IPS-15b (cell line): ENCODE data around the gene HOXB2.

Experiments used
- H3K27me3 ChIP-seq: one replicate; pipeline ENCODE4 v1.6.1; 2013; ENCODE audit warnings: low read length; ENCODE audit not compliant: control insufficient read depth, insufficient read depth
- H3K36me3 ChIP-seq: one replicate; pipeline ENCODE4 v1.6.1; 2013; ENCODE audit warnings: low read length; ENCODE audit not compliant: control insufficient read depth, insufficient read depth
- H3K4me1 ChIP-seq: one replicate; pipeline ENCODE4 v1.6.1; 2013; ENCODE audit warnings: mild to moderate bottlenecking, low read length; ENCODE audit not compliant: control insufficient read depth, insufficient read depth
- H3K4me3 ChIP-seq: one replicate; pipeline ENCODE4 v1.5.1; 2013; ENCODE audit warnings: low read depth, low read length
- H3K9ac ChIP-seq: one replicate; pipeline ENCODE4 v1.6.1; 2013; ENCODE audit warnings: low read depth, mild to moderate bottlenecking, low read length
- H3K9me3 ChIP-seq: one replicate; pipeline ENCODE4 v1.6.1; 2013; ENCODE audit warnings: mild to moderate bottlenecking, low read length; ENCODE audit not compliant: control insufficient read depth, insufficient read depth

Gene HOXB2

GRCh38 chr17:48588074-48588415, 43.1 kb upstream of the HOXB2 start:
- Histone ChIP-seq H3K36me3 (no peaks in the 10 kb centered on the region), H3K9me3 (no peaks in the 10 kb centered on the region), H3K4me3 (peak overlapping the region; percentile 18), H3K9ac (no peak overlapping the region), H3K4me1 (peaks cover 2% of the 10 kb centered on the region), H3K27me3 (peaks cover 100% of the 10 kb centered on the region)

GRCh38 chr17:48587276-48588073, 42.6 kb upstream of the HOXB2 start:
- Histone ChIP-seq H3K4me1 (peaks cover 2% of the 10 kb centered on the region), H3K9me3 (no peaks in the 10 kb centered on the region), H3K27me3 (peaks cover 100% of the 10 kb centered on the region), H3K9ac (no peak overlapping the region), H3K36me3 (no peaks in the 10 kb centered on the region), H3K4me3 (no peak overlapping the region)

- Histone ChIP-seq H3K9me3 (no peaks in the 10 kb centered on the region), H3K36me3 (no peaks in the 10 kb centered on the region), H3K4me3 (peak overlapping the region; percentile 54), H3K4me1 (peaks cover 2% of the 10 kb centered on the region), H3K27me3 (peaks cover 100% of the 10 kb centered on the region), H3K9ac (no peak overlapping the region)
Measured at GRCh38 chr17:48586355-48587258, 41.7 kb upstream of the HOXB2 start.

- H3K36me3 ChIP-seq: no peaks in the 10 kb centered on the region
- no peak overlapping the region for H3K4me3 ChIP-seq
- peaks cover 2% of the 10 kb centered on the region for H3K4me1 ChIP-seq
- H3K9me3 ChIP-seq: no peaks in the 10 kb centered on the region
- no peak overlapping the region for H3K9ac ChIP-seq
- peaks cover 100% of the 10 kb centered on the region for H3K27me3 ChIP-seq
Measured at GRCh38 chr17:48584223-48584741, 39.4 kb upstream of the HOXB2 start.

GRCh38 chr17:48583708-48584222, 38.9 kb upstream of the HOXB2 start:
- no peaks in the 10 kb centered on the region for H3K36me3 ChIP-seq
- H3K4me3 ChIP-seq: no peak overlapping the region
- H3K9me3 ChIP-seq: no peaks in the 10 kb centered on the region
- H3K27me3 ChIP-seq: peaks cover 100% of the 10 kb centered on the region
- no peak overlapping the region for H3K9ac ChIP-seq
- H3K4me1 ChIP-seq: peaks cover 2% of the 10 kb centered on the region

GRCh38 chr17:48582750-48583069, 37.8 kb upstream of the HOXB2 start:
- Histone ChIP-seq H3K36me3 (no peaks in the 10 kb centered on the region), H3K4me1 (peaks cover 2% of the 10 kb centered on the region), H3K27me3 (peaks cover 97% of the 10 kb centered on the region), H3K9me3 (no peaks in the 10 kb centered on the region), H3K4me3 (no peak overlapping the region), H3K9ac (no peak overlapping the region)

- Histone ChIP-seq H3K27me3 (peaks cover 96% of the 10 kb centered on the region), H3K4me1 (no peaks in the 10 kb centered on the region), H3K9me3 (no peaks in the 10 kb centered on the region), H3K9ac (no peak overlapping the region), H3K4me3 (no peak overlapping the region), H3K36me3 (no peaks in the 10 kb centered on the region)
Measured at GRCh38 chr17:48579760-48580554, 35.0 kb upstream of the HOXB2 start.

- Histone ChIP-seq H3K9me3 (no peaks in the 10 kb centered on the region), H3K4me1 (no peaks in the 10 kb centered on the region), H3K9ac (no peak overlapping the region), H3K27me3 (peaks cover 96% of the 10 kb centered on the region), H3K4me3 (no peak overlapping the region), H3K36me3 (no peaks in the 10 kb centered on the region)
Measured at GRCh38 chr17:48579471-48579759, 34.5 kb upstream of the HOXB2 start.

- peak overlapping the region; percentile 28 for H3K4me3 ChIP-seq
- no peaks in the 10 kb centered on the region for H3K9me3 ChIP-seq
- no peaks in the 10 kb centered on the region for H3K4me1 ChIP-seq
- no peak overlapping the region for H3K9ac ChIP-seq
- peaks cover 96% of the 10 kb centered on the region for H3K27me3 ChIP-seq
- no peaks in the 10 kb centered on the region for H3K36me3 ChIP-seq
Measured at GRCh38 chr17:48578616-48579470, 33.9 kb upstream of the HOXB2 start.

- no peaks in the 10 kb centered on the region for H3K36me3 ChIP-seq
- H3K9ac ChIP-seq: no peak within 1 kb of the TSS
- peak within 1 kb of the TSS; percentile 28 for H3K4me3 ChIP-seq
- H3K27me3 ChIP-seq: peaks cover 96% of the 10 kb centered on the region
- no peaks in the 10 kb centered on the region for H3K4me1 ChIP-seq
- no peaks in the 10 kb centered on the region for H3K9me3 ChIP-seq
Measured at GRCh38 chr17:48577946-48578615, 33.2 kb upstream of the HOXB2 start, which contains the start of gene HOXB4. HOXB4 (minus strand) TSS chr17:48578350; CDS start chr17:48578319, 31 bp downstream.
